OCI-LY1 (cell line): ENCODE measurements around the gene COP1.

ENCODE experiments used
- H2AFZ ChIP-seq: fragments of 200-600 bp; sonication (generic), shearing (Covaris generic); 2 replicates; pipeline ENCODE4 v1.6.0; 2014; ENCODE audit warnings: antibody characterized with exemption, mild to moderate bottlenecking, low read length
- H3F3A ChIP-seq: fragments of 200-600 bp; sonication (generic), shearing (Covaris generic); 2 replicates; pipeline ENCODE4 v1.6.0; 2014; ENCODE audit warnings: mild to moderate bottlenecking, antibody characterized with exemption, low read length, moderate library complexity; ENCODE audit not compliant: insufficient read depth
- H3K27ac ChIP-seq: fragments of 200-600 bp; sonication (generic); 2 replicates; pipeline ENCODE4 v1.5.1; 2014; ENCODE audit warnings: low read length, mixed run types, mild to moderate bottlenecking, low read depth; ENCODE audit not compliant: poor library complexity, severe bottlenecking
- H3K27me3 ChIP-seq: fragments of 200-600 bp; sonication (generic); 2 replicates; pipeline ENCODE4 v1.6.0; 2014; ENCODE audit warnings: antibody characterized with exemption, mild to moderate bottlenecking, low read length, moderate library complexity; ENCODE audit not compliant: insufficient read depth
- H3K36me3 ChIP-seq: fragments of 200-600 bp; sonication (generic); 2 replicates; pipeline ENCODE4 v1.6.1; 2014; ENCODE audit warnings: mild to moderate bottlenecking, antibody characterized with exemption, low read length, moderate library complexity, mixed read lengths; ENCODE audit not compliant: insufficient read depth
- H3K4me1 ChIP-seq: fragments of 200-600 bp; sonication (generic); 2 replicates; pipeline ENCODE4 v1.5.1; 2014; ENCODE audit warnings: mild to moderate bottlenecking, low read length, moderate library complexity; ENCODE audit not compliant: insufficient read depth, severe bottlenecking
- H3K4me2 ChIP-seq: fragments of 200-600 bp; sonication (generic), shearing (Covaris generic); 2 replicates; pipeline ENCODE4 v1.6.1; 2014; ENCODE audit warnings: low read length
- H3K4me3 ChIP-seq: fragments of 200-600 bp; sonication (generic); 2 replicates; pipeline ENCODE4 v1.5.1; 2014; ENCODE audit warnings: low read length, low read depth, mild to moderate bottlenecking, mixed read lengths; ENCODE audit not compliant: poor library complexity, severe bottlenecking
- H3K79me2 ChIP-seq: fragments of 200-600 bp; shearing (Covaris generic); 2 replicates; pipeline ENCODE4 v1.6.1; 2016; ENCODE audit warnings: mixed run types, low read length, mixed read lengths; ENCODE audit not compliant: insufficient read depth
- H3K9ac ChIP-seq: fragments of 200-600 bp; sonication (generic), shearing (Covaris generic); 2 replicates; pipeline ENCODE4 v1.6.1; 2014; ENCODE audit warnings: mild to moderate bottlenecking, low read length, mixed read lengths
- H3K9me2 ChIP-seq: fragments of 200-600 bp; sonication (generic), shearing (Covaris generic); 2 replicates; pipeline ENCODE4 v1.6.1; 2014; ENCODE audit warnings: low read depth, mild to moderate bottlenecking, low read length, mixed read lengths
- H3K9me3 ChIP-seq: fragments of 200-600 bp; shearing (Covaris generic); 2 replicates; pipeline ENCODE4 v1.6.1; 2014; ENCODE audit warnings: low read length, mixed read lengths
- H4K20me1 ChIP-seq: fragments of 200-600 bp; sonication (generic), shearing (Covaris generic); 2 replicates; pipeline ENCODE4 v1.6.0; 2016; ENCODE audit warnings: mild to moderate bottlenecking, low read length; ENCODE audit not compliant: insufficient read depth
- EZH2 ChIP-seq: fragments of 200-600 bp; sonication (generic), shearing (Covaris generic); IDR thresholded peaks from 2 replicates; pipeline ENCODE4 v1.8.0; 2017; ENCODE audit warnings: borderline replicate concordance, mixed run types, mild to moderate bottlenecking, antibody characterized with exemption, low read length, moderate library complexity, mixed read lengths
- TF ChIP-seq, protein P1 (sequence below): fragments of 200-600 bp; sonication (generic), shearing (Covaris generic); IDR thresholded peaks from 2 replicates; pipeline ENCODE4 v1.5.1; 2017; ENCODE audit warnings: mild to moderate bottlenecking, antibody characterized with exemption, low read length, moderate library complexity, mixed read lengths

Gene COP1

GRCh38 chr1:176033881-176034280, 173.2 kb downstream of the COP1 start:
- Histone ChIP-seq H2AFZ (no peak overlapping the region), H3F3A (no peaks in the 10 kb centered on the region), H3K79me2 (no peaks in the 10 kb centered on the region), H3K4me3 (no peak overlapping the region), H4K20me1 (no peaks in the 10 kb centered on the region), H3K9me2 (no peaks in the 10 kb centered on the region), H3K9ac (no peak overlapping the region), H3K27me3 (no peaks in the 10 kb centered on the region), H3K4me2 (no peak overlapping the region), H3K36me3 (peaks cover 11% of the 10 kb centered on the region), H3K9me3 (no peaks in the 10 kb centered on the region), H3K27ac (no peak overlapping the region), H3K4me1 (no peaks in the 10 kb centered on the region)
- no peak for TF ChIP-seq EZH2
- TF ChIP-seq, protein P1, sequence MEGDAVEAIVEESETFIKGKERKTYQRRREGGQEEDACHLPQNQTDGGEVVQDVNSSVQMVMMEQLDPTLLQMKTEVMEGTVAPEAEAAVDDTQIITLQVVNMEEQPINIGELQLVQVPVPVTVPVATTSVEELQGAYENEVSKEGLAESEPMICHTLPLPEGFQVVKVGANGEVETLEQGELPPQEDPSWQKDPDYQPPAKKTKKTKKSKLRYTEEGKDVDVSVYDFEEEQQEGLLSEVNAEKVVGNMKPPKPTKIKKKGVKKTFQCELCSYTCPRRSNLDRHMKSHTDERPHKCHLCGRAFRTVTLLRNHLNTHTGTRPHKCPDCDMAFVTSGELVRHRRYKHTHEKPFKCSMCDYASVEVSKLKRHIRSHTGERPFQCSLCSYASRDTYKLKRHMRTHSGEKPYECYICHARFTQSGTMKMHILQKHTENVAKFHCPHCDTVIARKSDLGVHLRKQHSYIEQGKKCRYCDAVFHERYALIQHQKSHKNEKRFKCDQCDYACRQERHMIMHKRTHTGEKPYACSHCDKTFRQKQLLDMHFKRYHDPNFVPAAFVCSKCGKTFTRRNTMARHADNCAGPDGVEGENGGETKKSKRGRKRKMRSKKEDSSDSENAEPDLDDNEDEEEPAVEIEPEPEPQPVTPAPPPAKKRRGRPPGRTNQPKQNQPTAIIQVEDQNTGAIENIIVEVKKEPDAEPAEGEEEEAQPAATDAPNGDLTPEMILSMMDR = no peak

DNA sequence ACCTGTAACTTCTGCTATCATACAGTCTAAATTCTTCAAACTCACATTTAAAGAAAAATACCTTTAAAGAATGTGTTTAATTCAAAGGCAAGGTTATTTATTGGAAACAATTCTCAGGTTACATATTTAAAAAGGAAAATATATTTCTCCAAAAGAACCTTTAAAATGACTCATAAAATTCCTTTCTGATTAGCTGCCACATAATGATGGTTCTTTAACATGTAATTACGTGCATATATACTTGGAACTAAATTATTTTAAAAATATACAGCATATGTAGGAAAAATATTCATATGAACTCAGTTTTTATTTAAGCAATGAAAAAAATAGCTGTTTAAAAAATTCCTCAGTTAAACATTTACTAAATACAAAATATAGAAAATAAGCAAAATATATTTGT, 173.6 kb downstream of the COP1 start:
- H2AFZ ChIP-seq = no peak overlapping the region
- no peaks in the 10 kb centered on the region for H3K4me1 ChIP-seq
- H3K4me3 ChIP-seq = no peak overlapping the region
- no peak overlapping the region for H3K27ac ChIP-seq
- H3K36me3 ChIP-seq = peaks cover 7% of the 10 kb centered on the region
- H3K9me2 ChIP-seq = no peaks in the 10 kb centered on the region
- no peak overlapping the region for H3K9ac ChIP-seq
- no peaks in the 10 kb centered on the region for H4K20me1 ChIP-seq
- TF ChIP-seq, protein P1 = no peak
- no peak for TF ChIP-seq EZH2
- H3K9me3 ChIP-seq = no peaks in the 10 kb centered on the region
- no peaks in the 10 kb centered on the region for H3K27me3 ChIP-seq
- H3K79me2 ChIP-seq = no peaks in the 10 kb centered on the region
- no peaks in the 10 kb centered on the region for H3F3A ChIP-seq
- no peak overlapping the region for H3K4me2 ChIP-seq

DNA sequence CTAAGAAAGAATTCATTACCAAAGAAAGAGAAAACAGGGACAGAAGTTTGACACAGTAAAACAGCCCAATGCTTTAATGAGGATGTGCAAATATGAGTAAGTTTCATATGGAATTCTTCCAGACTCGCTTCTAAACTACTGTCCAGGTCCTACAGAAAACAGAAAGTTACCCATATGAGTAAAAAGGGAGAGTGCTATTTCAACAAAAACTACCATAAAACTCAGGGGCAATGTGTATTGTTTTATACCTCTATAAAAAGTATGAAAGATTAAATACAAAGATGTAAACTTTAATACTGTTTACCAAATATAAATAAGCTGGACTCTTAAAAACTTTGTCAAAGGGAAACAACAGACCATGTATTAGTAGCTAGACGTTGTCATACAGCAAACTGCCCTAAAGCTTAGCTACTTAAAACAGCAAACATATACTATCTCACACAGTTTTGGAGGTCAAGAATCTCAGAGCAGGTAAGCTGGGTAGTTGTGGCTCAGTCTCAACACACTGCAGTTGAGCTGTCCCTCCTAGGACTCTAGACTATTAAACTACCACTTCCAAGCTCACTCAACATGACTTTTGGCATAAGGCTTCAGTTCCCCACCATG, 174.9 kb downstream of the COP1 start:
- H3F3A ChIP-seq = no peaks in the 10 kb centered on the region
- no peak overlapping the region for H3K9ac ChIP-seq
- H3K36me3 ChIP-seq = peaks cover 8% of the 10 kb centered on the region
- H3K9me2 ChIP-seq = no peaks in the 10 kb centered on the region
- H4K20me1 ChIP-seq = no peaks in the 10 kb centered on the region
- H3K9me3 ChIP-seq = no peaks in the 10 kb centered on the region
- no peaks in the 10 kb centered on the region for H3K4me1 ChIP-seq
- H3K4me2 ChIP-seq = no peak overlapping the region
- H2AFZ ChIP-seq = no peak overlapping the region
- H3K27ac ChIP-seq = no peak overlapping the region
- no peak overlapping the region for H3K4me3 ChIP-seq
- no peaks in the 10 kb centered on the region for H3K27me3 ChIP-seq
- no peak for TF ChIP-seq EZH2
- TF ChIP-seq, protein P1 = no peak
- no peaks in the 10 kb centered on the region for H3K79me2 ChIP-seq
